DMS153 treated with DMSO at 0.1 percent for 48 hours (cell line): ENCODE results near the gene KLK6.

Experiments used
- DNase-seq: peaks from one replicate; lab custom pipeline; 2025; ENCODE audit not compliant: unreplicated experiment; lab: John Stamatoyannopoulos, UW

The KLK6 gene

DNA sequence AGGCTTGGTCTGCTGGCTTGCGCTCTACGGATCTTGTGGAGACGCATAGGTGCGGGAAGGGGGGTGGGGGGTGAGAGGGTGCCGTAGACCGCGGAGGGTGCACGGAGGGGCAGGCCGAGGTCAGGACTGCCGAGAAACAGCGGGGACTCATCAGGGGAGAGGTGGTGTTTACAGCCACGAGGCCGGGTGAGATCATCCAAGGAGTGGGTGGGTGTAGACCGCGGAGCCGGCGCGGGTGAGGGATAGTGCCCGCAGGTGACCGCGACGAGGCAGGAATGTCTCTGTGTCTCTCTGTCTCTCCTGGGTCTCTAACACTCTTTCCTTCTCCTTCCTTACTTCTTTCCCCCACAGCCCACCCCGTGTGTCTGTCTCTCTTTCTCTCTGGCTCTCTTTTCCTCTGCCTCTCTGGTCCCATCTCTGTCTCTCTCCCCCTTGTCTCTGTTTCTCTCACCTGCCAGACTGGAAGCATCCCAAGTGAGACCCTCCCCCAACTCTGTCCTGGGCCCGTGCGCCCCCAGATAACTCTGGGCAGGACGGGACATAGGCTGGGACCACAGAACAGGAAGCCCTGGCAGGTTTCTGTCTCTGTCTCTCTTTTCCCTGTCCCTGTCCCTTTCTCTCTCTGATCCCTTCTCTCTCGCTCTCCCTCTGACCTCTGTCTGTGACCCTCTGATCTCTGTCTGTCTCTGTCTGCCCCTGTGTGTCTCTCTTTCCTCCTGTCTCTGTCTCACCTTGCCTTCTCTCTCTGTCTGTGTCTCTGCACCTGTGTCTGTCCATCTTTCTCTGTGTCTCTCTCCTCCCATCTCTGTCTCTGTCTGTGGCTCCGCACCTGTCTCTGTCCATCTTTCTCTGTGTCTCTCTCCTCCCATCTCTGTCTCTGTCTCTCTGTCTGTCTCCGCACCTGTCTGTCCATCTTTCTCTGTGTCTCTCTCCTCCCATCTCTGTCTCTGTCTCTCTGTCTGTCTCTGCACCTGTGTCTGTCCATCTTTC is 56.4 kb downstream of the KLK6 start:
- no peak for DNase-seq

DNA sequence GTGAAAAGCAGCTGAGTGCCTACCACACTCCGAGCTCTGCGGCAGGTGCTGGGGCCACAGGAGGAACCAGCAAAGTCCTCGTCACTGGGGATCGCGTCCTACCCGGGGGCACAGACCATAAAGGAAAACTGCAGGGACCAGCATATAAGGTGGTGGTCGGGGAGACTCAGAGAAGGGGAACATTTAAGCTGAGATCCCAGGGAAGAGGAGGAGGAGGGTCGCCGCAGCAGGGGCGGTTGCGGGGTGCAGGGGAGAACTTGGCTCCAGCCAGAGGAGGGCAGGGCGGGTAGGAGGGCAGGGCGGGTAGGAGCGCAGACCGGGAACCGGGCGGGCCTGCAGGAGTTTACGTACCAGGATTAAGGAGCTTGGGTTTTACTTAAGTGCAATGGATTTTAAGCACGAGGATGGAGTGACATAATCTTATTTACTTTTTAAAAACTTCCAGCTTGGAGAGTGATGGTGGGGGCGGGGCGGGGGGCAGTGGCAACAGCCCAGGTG is 57.2 kb downstream of the KLK6 start:
- no peak for DNase-seq

DNA sequence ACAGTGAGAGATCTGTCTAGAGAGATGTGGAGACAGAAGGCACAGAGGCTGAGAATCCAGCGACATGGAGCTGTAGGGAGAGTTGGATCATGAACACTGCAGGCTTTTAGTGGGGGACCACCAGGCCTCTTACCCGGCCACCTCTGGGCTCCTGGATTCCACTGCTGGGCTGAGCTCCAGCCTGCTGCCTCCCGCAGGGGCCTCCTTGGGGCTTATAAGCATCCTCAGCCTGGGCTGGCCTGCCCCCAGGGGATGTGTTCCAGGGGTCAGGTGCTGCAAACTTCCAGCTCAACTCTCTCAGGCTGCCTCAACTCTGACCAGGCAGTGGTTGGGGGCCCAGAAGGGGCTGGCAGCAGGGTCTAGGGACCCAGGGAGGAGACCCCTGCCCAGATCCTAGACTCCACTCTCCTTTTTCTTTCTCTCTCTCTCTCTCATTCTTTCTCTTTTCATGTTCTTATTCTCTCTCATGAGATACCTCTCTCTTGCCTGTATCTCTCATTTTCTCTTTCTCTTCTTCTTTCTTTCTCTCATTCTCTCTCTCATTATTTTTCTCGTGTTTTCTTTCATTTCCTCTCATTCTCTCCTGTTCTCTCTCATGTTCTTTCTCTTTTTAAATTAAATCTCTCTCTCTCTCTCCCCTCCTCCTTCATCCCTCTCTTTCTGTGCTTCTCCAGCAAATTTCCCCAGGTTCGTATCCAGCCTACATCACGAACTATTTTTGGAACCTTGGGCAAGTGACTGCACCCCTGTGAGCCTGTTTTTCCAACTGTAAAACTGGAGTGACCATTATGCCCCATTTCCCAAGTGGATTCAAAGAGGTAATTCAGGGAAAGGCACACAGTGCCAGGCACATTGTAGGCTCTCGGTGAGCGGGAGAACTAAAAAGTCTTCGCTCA is 57.9 kb downstream of the KLK6 start, which contains the start of gene KLK4:
KLK4 (minus strand) TSS at position 190 of the 896 bp plus-strand sequence. CDS start 657 bp downstream, outside the sequence.
- DNase-seq: no peak

DNA sequence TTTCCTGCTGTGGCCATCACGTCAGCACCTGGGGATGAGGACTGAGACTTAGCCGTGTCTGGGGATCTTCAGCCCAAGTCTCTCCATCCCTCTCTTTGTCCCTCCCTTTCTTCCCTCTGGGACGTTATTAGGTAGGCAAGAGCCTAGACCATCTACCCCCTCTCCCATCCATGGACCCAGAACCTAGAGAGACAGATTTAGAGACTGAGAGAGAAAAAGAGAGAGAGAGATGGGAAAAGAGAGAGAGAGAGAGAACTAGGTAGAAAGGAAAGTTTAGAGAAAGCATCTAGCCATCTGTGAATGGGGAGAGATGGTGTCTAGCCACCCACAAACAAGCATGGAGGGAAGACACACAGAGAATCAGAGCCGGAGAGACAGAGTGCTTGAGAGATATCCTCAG is 58.7 kb downstream of the KLK6 start:
- no peak for DNase-seq

DNA sequence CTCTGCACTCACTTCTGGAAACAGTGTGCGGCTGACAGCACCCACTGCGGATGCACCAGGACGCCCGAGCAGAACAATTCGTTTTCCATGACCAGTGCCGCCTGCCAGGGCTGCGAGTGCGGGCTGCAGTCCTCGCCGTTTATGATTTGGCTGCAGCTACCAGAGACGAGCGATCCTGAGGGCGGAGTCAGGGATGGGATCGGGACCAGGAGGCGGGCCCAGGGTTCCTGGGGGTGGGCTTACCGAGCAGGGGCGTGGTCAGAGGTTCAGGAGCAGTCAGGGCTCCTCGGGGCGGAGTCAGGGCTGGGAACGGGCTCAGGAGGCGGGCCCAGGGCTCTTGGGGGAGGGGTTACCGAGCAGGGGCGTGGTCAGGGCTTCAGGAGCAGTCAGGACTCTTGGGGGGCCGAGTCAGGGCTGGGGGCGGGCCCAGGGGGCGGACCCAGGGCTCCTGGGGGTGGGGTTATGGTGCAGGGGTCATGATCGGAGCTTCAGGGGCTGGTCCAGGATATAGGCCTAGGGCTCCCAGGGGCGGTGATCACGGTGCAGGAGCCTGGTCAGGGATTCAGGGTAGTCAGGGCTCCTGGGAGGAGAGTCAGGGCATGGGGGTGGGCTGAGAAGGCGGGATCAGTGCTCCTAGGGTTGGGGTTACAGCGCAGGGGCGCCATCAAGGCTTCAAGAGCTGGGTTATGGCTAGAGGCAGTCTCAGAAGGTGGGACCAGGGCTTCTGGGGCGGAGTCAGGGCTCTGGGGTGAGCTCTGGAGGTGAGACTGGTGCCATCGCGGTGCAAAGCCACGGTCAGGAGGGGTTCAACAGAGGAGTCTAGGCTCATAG is 59.9 kb downstream of the KLK6 start:
- DNase-seq: peak; percentile 43
